HG02852 (cell line): ENCODE results near the gene GALNT10.
"Not testable (repeated sequence)": the region's sequence is repeated elsewhere in the genome, so short reads cannot be mapped to it uniquely, and the experiment has no call there.

Source experiments
- ATAC-seq: cut with Tn5 transposase; IDR thresholded peaks from one replicate; pipeline ENCODE4 v1.9.1; 2021; ENCODE audit warnings: mild to moderate bottlenecking, moderate library complexity; ENCODE audit not compliant: unreplicated experiment

GALNT10 gene, protein sequence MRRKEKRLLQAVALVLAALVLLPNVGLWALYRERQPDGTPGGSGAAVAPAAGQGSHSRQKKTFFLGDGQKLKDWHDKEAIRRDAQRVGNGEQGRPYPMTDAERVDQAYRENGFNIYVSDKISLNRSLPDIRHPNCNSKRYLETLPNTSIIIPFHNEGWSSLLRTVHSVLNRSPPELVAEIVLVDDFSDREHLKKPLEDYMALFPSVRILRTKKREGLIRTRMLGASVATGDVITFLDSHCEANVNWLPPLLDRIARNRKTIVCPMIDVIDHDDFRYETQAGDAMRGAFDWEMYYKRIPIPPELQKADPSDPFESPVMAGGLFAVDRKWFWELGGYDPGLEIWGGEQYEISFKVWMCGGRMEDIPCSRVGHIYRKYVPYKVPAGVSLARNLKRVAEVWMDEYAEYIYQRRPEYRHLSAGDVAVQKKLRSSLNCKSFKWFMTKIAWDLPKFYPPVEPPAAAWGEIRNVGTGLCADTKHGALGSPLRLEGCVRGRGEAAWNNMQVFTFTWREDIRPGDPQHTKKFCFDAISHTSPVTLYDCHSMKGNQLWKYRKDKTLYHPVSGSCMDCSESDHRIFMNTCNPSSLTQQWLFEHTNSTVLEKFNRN

GRCh38 chr5:154190595-154191304 lies at the start of gene GALNT10:
Gene GALNT10, plus strand, starts transcription at chr5:154190733. Its CDS starts 134 bp downstream, at chr5:154190867.
- peak; percentile 79 for ATAC-seq

DNA sequence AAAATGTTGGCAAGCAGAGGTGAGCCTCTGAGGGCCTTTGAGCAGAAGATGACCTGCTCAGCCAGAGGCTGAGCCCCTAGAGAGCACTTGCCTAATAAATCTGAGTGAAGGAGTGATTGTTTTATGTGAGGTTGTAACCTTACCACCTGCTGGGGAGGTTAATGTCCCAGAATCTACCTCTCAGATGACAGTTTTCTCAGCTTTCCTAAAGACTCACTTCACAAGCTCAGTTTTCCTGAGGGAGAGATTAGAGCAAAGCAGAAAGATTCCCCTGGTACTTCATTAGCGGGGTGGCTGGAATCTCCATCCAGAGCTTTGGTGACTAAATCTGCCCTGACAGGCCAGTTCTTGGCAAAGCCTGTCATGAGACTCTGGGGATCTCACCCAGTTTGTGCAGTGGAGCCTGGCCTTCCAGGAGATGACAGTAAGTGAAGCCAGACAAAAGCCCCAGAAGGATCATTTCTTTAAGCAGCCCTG lies 48.8 kb upstream of the GALNT10 start:
- ATAC-seq = no peak

GRCh38 chr5:154143211-154143641 lies 47.3 kb upstream of the GALNT10 start:
- no peak for ATAC-seq

DNA sequence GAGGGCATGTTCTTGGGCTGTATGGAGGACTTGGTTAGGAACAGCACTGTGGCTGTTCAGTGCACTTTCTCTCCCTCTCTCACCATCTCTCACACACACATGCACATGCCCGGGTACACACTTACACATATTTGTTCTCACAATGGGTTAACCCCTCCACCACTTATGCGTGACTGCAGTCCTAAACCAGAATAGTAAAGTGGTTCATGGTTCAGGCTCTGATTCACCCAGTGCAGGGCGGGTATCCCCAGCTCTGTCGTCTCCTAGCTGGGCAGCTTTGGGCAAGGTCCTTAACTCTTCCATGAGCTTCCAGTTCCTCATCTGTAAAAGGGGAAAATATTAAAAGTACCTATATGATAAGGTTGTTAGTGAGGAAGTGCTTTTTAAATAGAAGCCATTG lies 45.3 kb upstream of the GALNT10 start:
- ATAC-seq = no peak

- ATAC-seq = no peak
Measured at GRCh38 chr5:154146409-154146808, 44.1 kb upstream of the GALNT10 start.

DNA sequence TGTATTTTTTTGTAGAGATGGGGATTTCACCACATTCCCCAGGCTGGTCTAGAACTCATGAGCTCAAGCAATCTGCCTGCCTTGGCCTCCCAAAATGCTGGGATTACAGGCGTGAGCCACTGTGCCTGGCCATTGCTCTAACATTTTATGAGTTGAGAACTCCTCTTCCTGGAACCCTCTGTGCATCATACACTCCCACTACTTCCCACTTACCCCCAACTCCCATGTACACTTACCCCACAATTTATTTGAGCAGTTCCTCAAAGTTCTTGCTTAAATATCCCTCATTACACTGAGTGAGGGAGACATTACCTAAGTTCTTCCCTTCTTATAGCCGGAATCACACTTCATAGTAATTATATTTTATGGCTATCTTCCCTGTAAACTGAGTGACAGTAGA lies 42.9 kb upstream of the GALNT10 start:
- no peak for ATAC-seq

DNA sequence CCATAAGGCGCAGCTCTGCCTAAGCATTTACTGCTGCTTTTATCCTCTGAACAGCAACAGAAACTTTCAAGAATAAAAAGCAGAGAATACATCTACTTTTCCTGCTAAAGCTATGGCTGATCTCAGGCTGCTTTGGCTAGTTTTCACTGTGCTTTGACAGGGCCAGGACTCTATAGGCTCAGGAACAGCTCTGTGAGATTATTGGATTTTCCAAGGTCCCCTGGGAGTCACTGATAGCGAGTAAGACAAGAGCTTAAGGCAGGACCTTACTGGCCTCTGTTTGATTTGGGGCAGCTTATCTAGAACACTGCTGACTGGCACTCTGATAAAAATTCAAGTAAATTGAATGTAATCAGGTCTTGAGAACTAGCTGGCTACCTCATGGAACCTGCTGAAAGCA lies 40.1 kb upstream of the GALNT10 start:
- not testable (repeated sequence) for ATAC-seq

DNA sequence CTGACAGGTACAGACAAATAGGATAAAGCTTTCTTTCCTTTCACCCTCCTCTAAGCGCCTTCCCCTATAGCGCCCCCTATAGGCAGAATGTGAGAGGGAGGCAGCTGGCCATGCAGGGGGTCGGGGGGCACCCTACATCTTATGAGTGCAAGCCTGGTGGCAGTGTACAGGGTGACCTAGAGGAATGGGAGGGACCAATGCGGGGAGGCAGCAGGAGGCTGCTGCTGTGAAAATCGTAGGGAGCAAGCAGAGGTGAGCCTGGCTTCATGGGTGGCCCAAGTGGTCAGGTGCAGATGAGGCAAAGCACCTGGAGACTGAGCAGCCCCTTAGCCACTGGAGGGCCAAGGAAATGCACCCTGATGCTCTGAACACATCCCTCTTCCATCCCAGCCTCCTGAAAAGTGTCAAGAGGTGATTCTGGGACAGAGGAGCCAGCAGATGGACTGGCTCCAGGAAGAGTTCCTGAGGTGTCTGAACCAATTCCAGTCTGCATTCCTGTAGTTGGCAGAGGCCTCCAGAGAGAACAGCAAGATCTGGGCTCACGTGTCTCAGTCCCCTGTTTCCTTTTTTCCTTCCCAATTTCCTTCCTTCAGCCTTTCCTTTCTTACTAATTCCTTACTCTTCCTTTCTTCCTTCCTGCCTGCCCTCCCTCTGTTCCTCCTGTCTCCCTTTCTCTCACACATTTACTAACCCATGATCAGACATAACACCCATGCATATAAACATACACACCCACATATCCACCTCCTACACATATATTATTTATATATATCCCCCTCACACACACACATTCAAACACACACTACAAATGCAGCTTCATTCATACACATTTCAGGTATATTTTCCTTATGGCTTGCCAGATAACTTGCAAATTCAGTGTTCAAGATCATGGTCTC lies 32.8 kb upstream of the GALNT10 start:
- no peak for ATAC-seq

DNA sequence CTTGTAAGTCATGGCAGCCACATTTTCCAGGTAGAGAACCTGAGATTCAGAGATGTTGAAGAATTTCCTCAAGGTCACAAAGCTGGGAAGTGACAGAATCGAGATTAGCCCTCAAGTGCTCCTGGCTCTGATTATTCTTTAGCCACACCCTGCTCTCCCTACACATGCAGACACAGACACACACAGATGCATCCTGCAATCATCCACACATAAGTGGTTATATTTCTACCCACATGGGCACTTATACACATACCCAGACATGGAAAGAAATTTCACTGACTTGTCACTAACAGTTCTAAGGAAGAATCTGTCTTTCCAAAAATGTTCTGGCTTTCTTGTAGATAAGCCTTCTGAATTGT lies 32.2 kb upstream of the GALNT10 start:
- no peak for ATAC-seq

GRCh38 chr5:154159343-154159742 lies 31.2 kb upstream of the GALNT10 start:
- ATAC-seq = no peak

- no peak for ATAC-seq
Measured at GRCh38 chr5:154162539-154163151, 27.9 kb upstream of the GALNT10 start.

DNA sequence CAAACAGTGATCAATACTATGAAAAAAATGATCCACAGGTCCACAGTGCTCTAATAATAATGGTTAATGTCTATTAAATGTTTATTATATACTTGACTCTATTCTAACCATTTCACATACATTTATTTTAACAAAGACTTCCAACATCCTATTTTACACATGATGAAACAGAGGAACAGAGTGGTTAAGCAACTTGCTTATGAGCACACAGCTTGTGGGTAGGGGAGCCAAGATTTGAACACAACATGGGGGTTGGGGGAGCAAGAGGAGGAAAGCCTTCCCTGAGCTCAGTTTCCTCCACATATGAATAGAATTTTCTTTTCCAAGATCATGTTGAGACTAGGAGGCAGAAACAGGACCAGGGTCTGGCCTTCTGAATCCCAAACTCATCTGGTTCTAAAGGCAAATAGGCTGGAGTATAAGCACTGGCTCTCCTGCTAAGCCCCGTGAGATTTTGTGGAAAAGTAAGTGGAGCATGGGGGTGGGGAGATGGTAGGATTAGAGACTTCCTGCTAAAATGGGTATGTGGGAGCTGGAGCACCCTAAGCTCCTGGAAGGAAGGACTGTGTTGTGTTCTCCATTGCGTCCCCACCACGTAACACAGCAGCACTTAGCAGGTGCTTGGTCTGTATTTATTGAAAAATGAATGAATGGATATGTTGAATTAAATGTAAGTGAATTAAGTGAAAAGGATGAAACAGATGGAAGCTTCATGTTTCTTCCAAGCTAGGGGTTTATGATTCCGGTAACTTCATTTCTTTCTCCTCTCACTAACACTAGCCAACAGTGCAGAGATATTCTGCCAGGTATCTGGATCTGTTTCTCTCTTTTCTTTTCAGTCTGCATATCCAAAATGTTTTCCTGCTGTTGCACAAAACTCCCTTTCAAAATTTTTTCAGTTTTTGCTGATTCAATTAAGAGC lies 26.9 kb upstream of the GALNT10 start:
- no peak for ATAC-seq

DNA sequence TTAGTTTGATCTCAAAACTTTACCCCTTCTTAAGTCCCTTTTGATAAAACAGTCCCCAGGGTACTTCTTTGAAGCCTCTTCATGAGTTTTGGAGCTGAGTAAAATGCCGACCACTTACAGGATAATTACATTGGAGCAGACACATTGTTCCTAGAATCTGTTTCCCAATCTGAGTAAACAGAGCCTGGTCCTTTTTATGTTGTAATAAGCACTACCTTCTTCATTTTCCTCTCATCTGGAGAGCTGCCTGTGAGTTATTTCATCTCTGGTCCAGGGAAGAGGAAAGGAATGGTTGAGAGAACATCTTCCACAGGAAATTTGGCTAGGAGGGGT lies 26.3 kb upstream of the GALNT10 start:
- ATAC-seq = no peak

DNA sequence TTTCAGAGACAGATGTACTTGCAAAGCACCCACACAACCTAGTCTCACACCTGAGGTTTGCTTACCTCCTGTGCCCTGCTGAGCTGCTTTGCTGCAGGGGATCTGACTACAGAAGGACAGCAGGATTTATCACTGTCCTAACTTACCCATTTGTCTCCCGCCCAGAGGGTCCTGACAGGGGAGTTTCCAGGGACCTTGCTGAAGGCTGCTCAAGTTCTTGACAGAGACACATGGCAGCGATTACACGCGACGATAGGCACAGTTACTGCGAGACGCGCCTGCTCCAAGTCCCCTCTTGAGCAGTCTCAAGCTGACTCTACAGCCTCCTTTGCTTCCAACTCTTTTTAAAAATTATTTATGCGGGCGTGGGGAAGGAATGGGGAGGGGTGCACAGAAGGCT lies 24.6 kb upstream of the GALNT10 start:
- no peak for ATAC-seq

DNA sequence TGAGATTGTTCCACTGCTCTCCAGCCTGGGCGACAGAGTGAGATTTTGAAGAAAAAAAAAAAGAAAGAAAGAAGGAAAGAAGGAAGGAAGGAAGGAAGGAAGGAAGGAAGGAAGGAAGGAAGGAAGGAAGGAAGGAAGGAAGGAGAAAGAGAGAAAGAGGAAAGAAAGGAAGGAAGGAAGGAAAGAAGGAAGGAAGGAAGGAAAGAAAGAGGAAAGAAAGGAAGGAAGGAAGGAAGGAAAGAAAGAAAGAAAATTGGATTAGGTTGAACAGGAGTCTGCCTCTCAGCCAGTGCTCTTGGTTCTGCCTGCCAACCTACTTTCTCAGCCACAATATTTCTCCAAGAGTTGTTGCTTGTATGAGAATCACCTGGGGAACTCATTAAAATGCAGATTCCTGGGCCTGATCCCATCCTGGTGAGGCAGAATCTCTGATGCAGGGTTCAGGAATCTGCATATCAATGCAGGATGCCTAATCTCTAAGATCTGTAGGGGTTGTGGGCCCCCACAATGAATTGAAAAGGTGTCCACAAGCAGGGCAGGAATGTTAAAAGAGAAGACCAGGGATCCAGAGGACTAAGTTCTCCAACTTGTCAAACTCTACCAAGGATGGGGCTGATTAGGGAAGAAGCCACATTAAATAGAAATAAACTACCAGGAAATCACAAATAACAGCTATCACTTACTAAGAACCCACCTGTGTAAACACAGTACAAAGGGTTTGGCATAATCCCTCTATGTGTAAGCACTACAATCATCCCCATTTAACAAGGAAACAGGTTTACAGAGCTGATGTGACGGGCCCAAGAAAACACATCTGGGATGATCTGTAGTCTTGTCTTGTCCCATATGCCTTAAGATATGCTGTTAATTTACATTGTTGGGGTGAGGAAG lies 23.4 kb upstream of the GALNT10 start:
- ATAC-seq = no peak

GRCh38 chr5:154168395-154168794 lies 22.1 kb upstream of the GALNT10 start:
- ATAC-seq = no peak

DNA sequence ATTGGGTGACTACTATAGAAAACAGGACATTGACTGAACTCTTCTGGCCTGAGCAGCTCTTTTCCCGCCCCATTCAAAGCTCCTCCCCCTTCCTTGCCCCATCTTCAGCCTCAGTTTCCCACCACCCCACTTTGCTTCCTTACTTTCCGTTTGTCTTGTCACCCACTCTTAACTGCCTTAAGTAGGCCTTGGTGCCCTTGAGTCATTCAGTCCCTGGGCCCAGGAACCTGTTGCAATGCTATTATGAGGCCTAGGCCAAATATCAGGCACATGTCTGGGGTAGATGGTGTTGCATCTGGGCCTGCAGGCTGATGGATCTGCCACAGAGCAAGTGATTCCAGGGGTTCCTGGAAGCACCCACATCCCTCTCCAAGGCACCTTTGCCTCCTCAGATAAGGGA lies 17.7 kb upstream of the GALNT10 start:
- no peak for ATAC-seq

- ATAC-seq = no peak
Measured at GRCh38 chr5:154174091-154174490, 16.4 kb upstream of the GALNT10 start.
